Stimulated activated CD4-positive, alpha-beta T cell treated with anti-CD3 and anti-CD28 coated beads, Interleukin-12 subunit alpha, Interleukin-12 subunit beta, amount 100 ng/mL, for 24 hours (primary cell): ENCODE measurements around the gene CACNA2D4.
A peak's percentile ranks its signal among the peaks of the same experiment; 100 is the strongest.

Source experiments
- DNase-seq, 2 experiments: peaks; one replicate each; pipeline ENCODE4 v3.0.0-alpha.2; 2020; ENCODE audit warnings: low read depth in 2 of 2

CACNA2D4 gene

GRCh38 chr12:1917172-1918070, 1.0 kb downstream of the CACNA2D4 start:
- DNase-seq: no peak

- DNase-seq: no peak
Observed at GRCh38 chr12:1916371-1917171, 1.9 kb downstream of the CACNA2D4 start.

DNA sequence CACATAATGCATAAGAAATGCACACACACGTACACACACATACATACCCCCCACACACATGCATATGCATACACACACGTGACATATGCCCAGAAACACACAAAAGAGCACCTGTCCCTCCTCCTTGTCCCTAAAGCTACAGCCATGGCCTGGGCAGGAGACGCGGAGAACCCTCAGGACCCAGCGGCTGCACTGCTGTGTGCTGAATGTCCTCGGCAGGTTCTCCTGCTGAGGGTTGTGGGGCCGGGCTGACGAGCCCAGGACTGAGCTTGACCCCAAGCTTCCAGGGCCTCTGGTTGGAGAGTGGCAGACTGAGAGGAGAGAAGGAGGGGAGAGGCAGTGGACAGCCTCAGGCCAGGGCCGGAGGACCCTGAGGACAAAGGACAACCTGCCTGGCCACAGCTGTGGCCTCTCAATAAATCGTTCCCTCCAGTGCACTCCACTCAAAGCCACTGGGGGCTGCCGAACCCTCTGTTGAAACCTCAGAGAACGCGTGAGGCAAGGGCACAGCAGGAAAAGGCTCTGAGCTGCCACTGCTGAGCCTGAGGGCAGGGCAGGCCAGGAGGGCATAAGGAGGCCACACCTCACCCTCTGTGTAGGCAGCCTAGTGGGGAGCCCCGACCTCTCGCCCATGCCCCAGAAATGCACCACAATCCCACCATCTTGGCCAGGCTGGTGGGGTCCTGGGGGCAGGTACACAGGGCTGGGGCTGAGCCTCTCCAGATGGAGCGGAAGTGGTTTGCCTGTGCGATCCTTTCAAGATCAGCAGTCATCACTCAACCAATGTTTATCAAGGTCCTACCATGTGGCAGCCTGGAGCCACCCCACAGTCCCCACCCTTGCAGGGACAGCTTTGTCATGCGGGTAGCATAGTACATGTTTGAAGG, 3.1 kb downstream of the CACNA2D4 start:
- DNase-seq: no peak

DNA sequence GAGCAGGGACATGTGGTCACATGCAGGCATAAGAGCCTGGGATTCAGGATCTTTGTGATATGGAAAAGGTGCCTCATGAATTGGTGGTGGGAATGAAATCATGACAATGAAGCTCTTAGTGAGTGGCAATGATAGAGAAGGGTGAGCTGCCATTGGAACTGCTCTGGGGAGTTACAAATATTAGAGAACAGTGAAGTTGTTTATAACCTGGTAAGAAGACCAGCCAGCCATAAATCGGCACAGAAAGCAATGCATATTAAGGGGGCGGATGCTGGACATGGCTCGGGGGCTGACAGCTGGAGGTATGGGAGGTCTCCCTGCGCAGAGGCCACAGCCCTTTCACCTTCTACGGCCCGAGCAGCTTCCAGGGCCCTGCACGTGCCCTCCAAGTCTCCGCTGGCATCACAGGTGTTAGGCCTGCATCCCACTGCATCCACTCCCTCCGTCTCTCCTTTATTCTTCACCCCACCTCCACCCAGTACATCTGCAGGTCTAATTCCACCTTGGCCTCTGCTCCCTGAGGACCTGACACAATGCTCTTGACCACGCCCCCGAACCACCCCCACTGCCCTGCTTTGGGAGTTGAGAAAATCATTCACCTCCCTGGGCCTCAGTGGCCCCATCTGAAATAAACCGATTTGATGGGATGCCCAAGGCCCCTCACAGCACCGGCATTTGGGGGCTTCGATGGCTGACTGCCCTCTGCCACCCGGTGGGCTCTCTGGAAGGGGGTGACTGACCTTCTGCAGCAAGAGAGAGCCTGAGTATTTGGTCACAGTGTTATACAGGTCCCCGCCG, 4.1 kb downstream of the CACNA2D4 start:
- DNase-seq: no peak

- no peak for DNase-seq
Observed at GRCh38 chr12:1913377-1914113, 4.9 kb downstream of the CACNA2D4 start.

GRCh38 chr12:1912580-1913376, 5.7 kb downstream of the CACNA2D4 start:
- no peak for DNase-seq

- DNase-seq: no peak
Observed at GRCh38 chr12:1911598-1912575, 6.6 kb downstream of the CACNA2D4 start.

DNA sequence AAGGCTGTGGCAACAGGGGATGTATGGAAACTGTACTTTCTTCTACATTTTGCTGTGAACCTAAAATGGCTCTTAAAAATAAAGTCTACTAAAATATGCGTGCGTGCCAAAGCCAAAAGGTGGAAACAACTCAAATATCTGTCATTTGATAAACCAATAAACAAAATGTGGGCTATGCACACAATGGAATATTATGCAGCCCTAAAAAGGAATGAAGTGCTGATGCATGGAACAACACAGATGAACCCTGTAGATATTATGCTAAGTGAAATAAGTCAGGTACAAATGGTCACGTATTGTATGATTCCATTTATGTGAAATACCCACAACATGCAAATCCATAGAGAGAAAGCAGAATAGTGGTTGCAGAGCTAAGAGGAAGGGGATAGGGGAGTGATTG, 8.0 kb downstream of the CACNA2D4 start:
- DNase-seq: no peak

GRCh38 chr12:1908758-1909157, 9.7 kb downstream of the CACNA2D4 start:
- DNase-seq: no peak

GRCh38 chr12:1907652-1908611, 10.5 kb downstream of the CACNA2D4 start:
- peak in 1 of 2 experiments; percentile 22 for DNase-seq

GRCh38 chr12:1906579-1906978, 11.9 kb downstream of the CACNA2D4 start:
- no peak for DNase-seq

DNA sequence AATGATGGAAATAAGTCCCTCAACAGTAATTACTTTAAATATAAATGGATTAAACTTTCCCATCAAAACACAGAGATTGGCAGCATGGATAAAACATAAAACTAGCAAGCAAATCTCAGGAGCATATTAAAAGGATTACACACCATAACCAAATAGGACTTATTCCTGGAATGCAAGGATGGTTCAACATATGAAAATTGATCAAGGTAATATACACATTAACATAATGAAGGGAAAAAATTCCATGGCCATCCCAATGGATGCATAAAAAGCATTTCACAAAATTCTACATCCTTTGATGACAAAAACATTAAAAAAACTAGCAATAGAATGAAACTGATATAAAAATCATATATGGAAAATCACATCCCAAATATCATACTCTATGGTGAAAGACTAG, 13.6 kb downstream of the CACNA2D4 start:
- no peak for DNase-seq

DNA sequence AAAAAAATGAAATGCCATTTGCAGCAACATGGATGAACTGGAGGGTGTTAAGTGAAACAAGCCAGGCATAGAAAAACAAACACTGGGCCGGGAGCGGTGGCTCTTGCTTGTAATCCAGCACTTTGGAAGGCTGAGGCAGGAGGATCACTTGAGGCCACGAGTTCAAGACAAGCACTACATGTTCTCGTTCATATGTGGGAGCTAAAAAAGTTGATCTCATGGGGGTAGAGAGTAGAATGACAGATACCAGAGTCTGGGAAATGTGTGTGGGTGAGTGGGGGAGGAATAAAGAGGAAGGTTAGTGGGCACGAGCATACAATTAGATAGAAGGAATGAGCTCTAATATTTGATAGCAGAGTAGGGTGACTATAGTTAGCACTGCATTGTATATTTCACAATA, 21.5 kb downstream of the CACNA2D4 start:
- DNase-seq: no peak

DNA sequence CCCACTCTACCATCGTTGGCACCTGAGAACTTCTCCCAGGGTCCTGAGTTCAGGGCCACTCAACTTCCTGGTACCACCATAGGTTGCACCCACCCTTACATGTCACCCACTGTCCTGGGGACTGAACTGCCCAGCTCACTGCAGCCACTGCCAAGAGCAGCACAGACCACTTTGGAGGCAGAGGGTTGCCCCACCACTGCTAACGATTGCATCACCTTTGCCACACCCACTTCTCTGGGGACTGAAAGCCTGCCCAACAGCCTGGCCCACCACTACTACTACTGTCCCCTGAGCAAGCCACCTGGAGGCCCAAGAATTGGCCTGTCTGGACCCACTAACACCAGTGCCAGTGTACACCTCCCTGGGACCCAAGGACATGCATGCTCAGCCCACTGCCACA, 27.6 kb downstream of the CACNA2D4 start:
- no peak for DNase-seq

GRCh38 chr12:1890119-1890703, 28.2 kb downstream of the CACNA2D4 start:
- DNase-seq: no peak

DNA sequence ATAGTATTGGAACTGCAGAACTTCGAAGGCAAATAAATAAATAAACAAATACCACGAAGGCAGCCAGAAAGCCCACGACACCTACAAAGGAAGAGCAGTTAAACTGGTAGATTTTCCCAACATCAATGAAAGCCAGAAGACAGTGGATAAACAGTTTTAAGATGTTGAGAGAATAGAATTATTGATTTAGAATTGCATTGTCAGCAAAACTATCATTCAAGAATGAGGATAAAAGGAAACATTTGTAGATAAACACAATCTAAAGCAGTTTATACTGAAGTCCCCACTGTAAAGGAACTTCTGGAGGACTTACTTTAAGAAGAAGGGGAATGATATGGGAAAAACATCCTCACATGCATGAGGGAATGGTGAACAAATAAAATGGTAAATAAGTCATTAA, 29.5 kb downstream of the CACNA2D4 start:
- no peak for DNase-seq
